ENCODE results near the gene LYL1. TPM values are rescaled to one million over a fixed set of nuclear protein-coding genes. Genes with fewer than 3 reads are reported as not detected.

Gene LYL1
- total and polyA plus RNA-seq, 2 of the 13 experiments (the other 11 are each of a cell fraction or from before 2014, with no cell fraction given) = 0.75 to 0.92 TPM

DNA sequence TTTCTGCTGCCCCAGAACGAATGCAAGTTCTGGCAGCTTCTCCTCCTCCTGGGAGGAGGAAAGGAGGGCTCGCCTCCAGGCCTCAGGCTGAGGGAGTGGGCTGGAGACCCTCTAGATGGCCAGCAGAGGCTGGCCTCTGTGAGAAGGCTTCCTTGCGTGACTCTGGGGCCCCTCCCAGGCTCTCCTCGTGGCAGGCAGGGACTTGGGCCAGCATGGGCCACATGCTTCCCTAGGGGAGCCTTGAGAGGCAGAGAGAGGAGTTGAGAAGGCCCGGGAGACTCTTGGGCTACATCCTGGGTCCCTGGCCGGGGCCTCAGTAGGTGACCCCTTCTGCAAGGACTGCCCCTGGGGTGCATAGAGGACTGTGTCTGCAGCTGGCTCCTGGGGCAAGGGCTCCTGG, 25.9 kb downstream of the LYL1 start:
- H3K4me3 ChIP-seq (replicated peaks in 1 of 3; ENCODE audit: insufficient read depth in 1 of 3, low read depth in 2 of 3, low read length in 3 of 3) = no peak overlapping the region
- H3K27ac ChIP-seq (ENCODE audit: extremely low read length, insufficient read depth, low read length) = no peak overlapping the region
- in situ Hi-C loops (cut with HindIII; ENCODE audit: extremely low pct_ligation_motif_present, low pct_unique_long_range_greater_than_20kb) = no loop called here
- no peak overlapping the region for H3K9ac ChIP-seq (ENCODE audit: insufficient read depth, low read depth, low read length)
- FAIRE-seq = no peak
- ChIA-PET CTCF (ENCODE audit: low intra/inter-chr PET ratio, low total read pairs) (no interaction called here), POLR2A (no interaction called here)
- peaks cover 20 to 56% of the 10 kb centered on the region in 2 experiments; a peak in 4 of 5 replicates for H3K36me3 ChIP-seq (replicated peaks in 1 of 2; ENCODE audit: control insufficient read depth in 1 of 2, insufficient read depth in 2 of 2, low read length in 2 of 2)
- no peaks in the 10 kb centered on the region for H3K27me3 ChIP-seq (ENCODE audit: control insufficient read depth in 1 of 2, insufficient read depth in 2 of 2, low read length in 2 of 2)
- no TSS peak for BruUV-seq (replicated peaks)
- H4K20me1 ChIP-seq (ENCODE audit: insufficient read depth, low read length) = no peaks in the 10 kb centered on the region
- intact Hi-C loops (cut with micrococcal nuclease; ENCODE audit: unreplicated experiment) = no loop called here
- DNase-seq (ENCODE audit: low spot score) = no peak
- no peak overlapping the region for H3K4me2 ChIP-seq (ENCODE audit: low read depth, low read length)
- H2AFZ ChIP-seq (ENCODE audit: low read length) = no peak overlapping the region
- TF ChIP-seq, protein P1, sequence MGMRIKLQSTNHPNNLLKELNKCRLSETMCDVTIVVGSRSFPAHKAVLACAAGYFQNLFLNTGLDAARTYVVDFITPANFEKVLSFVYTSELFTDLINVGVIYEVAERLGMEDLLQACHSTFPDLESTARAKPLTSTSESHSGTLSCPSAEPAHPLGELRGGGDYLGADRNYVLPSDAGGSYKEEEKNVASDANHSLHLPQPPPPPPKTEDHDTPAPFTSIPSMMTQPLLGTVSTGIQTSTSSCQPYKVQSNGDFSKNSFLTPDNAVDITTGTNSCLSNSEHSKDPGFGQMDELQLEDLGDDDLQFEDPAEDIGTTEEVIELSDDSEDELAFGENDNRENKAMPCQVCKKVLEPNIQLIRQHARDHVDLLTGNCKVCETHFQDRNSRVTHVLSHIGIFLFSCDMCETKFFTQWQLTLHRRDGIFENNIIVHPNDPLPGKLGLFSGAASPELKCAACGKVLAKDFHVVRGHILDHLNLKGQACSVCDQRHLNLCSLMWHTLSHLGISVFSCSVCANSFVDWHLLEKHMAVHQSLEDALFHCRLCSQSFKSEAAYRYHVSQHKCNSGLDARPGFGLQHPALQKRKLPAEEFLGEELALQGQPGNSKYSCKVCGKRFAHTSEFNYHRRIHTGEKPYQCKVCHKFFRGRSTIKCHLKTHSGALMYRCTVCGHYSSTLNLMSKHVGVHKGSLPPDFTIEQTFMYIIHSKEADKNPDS (CRISPR knock-in tag; IDR thresholded peaks at IDR 0.05) = no peak
- TF ChIP-seq, protein P2, sequence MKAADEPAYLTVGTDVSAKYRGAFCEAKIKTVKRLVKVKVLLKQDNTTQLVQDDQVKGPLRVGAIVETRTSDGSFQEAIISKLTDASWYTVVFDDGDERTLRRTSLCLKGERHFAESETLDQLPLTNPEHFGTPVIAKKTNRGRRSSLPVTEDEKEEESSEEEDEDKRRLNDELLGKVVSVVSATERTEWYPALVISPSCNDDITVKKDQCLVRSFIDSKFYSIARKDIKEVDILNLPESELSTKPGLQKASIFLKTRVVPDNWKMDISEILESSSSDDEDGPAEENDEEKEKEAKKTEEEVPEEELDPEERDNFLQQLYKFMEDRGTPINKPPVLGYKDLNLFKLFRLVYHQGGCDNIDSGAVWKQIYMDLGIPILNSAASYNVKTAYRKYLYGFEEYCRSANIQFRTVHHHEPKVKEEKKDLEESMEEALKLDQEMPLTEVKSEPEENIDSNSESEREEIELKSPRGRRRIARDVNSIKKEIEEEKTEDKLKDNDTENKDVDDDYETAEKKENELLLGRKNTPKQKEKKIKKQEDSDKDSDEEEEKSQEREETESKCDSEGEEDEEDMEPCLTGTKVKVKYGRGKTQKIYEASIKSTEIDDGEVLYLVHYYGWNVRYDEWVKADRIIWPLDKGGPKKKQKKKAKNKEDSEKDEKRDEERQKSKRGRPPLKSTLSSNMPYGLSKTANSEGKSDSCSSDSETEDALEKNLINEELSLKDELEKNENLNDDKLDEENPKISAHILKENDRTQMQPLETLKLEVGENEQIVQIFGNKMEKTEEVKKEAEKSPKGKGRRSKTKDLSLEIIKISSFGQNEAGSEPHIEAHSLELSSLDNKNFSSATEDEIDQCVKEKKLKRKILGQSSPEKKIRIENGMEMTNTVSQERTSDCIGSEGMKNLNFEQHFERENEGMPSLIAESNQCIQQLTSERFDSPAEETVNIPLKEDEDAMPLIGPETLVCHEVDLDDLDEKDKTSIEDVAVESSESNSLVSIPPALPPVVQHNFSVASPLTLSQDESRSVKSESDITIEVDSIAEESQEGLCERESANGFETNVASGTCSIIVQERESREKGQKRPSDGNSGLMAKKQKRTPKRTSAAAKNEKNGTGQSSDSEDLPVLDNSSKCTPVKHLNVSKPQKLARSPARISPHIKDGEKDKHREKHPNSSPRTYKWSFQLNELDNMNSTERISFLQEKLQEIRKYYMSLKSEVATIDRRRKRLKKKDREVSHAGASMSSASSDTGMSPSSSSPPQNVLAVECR (CRISPR knock-in tag; IDR thresholded peaks at IDR 0.05; ENCODE audit: borderline replicate concordance) = no peak
- TF ChIP-seq NR2F1 (CRISPR knock-in tag; IDR thresholded peaks at IDR 0.05) = no peak
- no peak for TF ChIP-seq NR2F6 (IDR thresholded peaks at IDR 0.05)
- no peak for TF ChIP-seq NR2F6 (CRISPR knock-in tag; IDR thresholded peaks at IDR 0.05)
- no peak for TF ChIP-seq PLRG1 (conservative IDR thresholded peaks at IDR 0.05)
- TF ChIP-seq ZNF251 (CRISPR knock-in tag; IDR thresholded peaks at IDR 0.05) = no peak
- TF ChIP-seq ZNF782 (CRISPR knock-in tag; IDR thresholded peaks at IDR 0.05; ENCODE audit: borderline replicate concordance) = no peak
- TF ChIP-seq ATAD3A (CRISPR knock-in tag; IDR thresholded peaks at IDR 0.05) = no peak
- TF ChIP-seq, protein P3, sequence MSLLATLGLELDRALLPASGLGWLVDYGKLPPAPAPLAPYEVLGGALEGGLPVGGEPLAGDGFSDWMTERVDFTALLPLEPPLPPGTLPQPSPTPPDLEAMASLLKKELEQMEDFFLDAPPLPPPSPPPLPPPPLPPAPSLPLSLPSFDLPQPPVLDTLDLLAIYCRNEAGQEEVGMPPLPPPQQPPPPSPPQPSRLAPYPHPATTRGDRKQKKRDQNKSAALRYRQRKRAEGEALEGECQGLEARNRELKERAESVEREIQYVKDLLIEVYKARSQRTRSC (CRISPR knock-in tag; IDR thresholded peaks at IDR 0.05; ENCODE audit: low read depth) = no peak
- no peak for TF ChIP-seq NFYB (CRISPR knock-in tag; IDR thresholded peaks at IDR 0.05)
- TF ChIP-seq ZSCAN30 (CRISPR knock-in tag; IDR thresholded peaks at IDR 0.05) = no peak
- no peak for TF ChIP-seq ZNF572 (CRISPR knock-in tag; IDR thresholded peaks at IDR 0.05)
- no peak for TF ChIP-seq ZNF7 (CRISPR knock-in tag; IDR thresholded peaks at IDR 0.05)
- TF ChIP-seq ZFP41 (CRISPR knock-in tag; IDR thresholded peaks at IDR 0.05; ENCODE audit: borderline replicate concordance) = no peak
- peaks cover 4% of the 10 kb centered on the region for H3K4me1 ChIP-seq (ENCODE audit: insufficient read depth, low read length)
- WGBS (ENCODE audit: low lambda C conversion rate) = 100% methylated on average over 3 of the region's 6 CpGs
- H3K9me3 ChIP-seq (ENCODE audit: low read length) = no peaks in the 10 kb centered on the region
- H3K79me2 ChIP-seq (ENCODE audit: insufficient read depth, low read length) = no peaks in the 10 kb centered on the region
- ATAC-seq = no peak
